ENCODE results near the gene IQGAP3.

The IQGAP3 gene

DNA sequence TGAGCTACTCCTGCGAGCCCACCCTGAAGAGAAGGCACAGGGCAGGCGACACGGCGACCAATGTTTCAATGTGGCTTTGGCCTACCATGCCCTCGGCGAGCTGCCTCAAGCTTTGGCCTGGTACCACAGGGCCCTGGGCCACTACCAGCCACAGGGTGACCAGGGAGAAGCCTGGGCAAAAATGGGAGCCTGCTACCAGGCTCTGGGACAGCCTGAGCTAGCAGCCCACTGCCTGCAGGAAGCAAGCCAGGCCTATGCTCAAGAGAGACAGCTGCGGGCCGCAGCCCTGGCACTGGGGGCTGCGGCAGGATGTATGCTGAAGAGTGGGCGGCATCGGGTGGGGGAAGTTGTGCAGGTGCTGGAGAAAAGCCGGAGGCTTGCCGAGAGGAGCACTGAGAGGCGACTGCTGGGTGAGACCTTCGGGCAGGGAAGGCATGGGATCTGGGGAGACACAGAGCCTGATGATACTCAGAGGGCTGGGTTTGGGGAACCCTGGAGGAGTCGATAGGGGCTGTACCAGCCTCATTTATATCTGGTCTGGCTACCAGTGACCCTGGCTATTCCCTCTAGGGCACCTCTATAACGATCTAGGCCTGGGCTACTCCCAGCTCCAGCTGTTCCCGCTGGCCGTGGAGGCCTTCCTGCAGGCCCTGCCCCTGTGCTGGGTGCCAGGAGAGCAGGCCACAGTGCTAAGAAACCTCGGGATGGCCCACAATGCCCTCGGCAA is 9.5 kb upstream of the IQGAP3 start:
- H3K4me1 Mint-ChIP-seq = peaks cover 9% of the 10 kb centered on the region
- peaks cover 9% of the 10 kb centered on the region for H3K27me3 Mint-ChIP-seq (ENCODE audit: low read depth)
- H3K36me3 Mint-ChIP-seq (ENCODE audit: low read depth) = no peaks in the 10 kb centered on the region
- no peak overlapping the region for H3K27ac Mint-ChIP-seq
- no peaks in the 10 kb centered on the region for H3K9me3 Mint-ChIP-seq
- TF ChIP-seq CTCF (IDR thresholded peaks at IDR 0.05; ENCODE audit: unreplicated experiment in 3 of 3) = no peak
- H3K4me3 Mint-ChIP-seq = no peak overlapping the region

DNA sequence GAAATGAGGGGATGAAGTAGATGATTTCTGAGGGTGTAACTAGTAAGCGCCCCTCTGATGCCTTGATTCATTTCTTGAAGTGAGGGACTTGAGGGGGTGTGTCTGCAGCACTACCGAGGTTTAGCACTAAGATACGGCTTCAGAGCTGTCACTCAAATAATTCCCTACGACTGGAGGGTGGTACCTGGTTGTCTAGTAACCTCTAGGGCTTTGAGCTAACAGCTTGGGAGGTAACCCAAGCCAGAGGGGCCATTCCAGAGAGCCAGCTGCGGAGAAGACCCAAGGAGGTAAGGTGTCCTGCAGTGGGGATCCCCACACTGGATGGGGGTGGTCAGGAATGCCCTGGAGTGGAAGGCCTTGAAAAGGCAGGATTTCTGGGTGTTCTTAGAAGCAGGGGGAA is 7.1 kb upstream of the IQGAP3 start, which contains the start of gene TTC24:
TSS of gene TTC24 (plus strand) at position 252 of the 400 bp plus-strand sequence. CDS start 1,642 bp downstream, outside the sequence.
- no peak within 1 kb of the TSS for H3K4me3 Mint-ChIP-seq
- peaks cover 9% of the 10 kb centered on the region for H3K4me1 Mint-ChIP-seq
- TF ChIP-seq CTCF (IDR thresholded peaks at IDR 0.05; ENCODE audit: unreplicated experiment in 3 of 3) = no peak
- H3K36me3 Mint-ChIP-seq (ENCODE audit: low read depth) = no peaks in the 10 kb centered on the region
- peaks cover 8% of the 10 kb centered on the region for H3K27me3 Mint-ChIP-seq (ENCODE audit: low read depth)
- H3K27ac Mint-ChIP-seq = no peak within 1 kb of the TSS
- H3K9me3 Mint-ChIP-seq = no peaks in the 10 kb centered on the region

DNA sequence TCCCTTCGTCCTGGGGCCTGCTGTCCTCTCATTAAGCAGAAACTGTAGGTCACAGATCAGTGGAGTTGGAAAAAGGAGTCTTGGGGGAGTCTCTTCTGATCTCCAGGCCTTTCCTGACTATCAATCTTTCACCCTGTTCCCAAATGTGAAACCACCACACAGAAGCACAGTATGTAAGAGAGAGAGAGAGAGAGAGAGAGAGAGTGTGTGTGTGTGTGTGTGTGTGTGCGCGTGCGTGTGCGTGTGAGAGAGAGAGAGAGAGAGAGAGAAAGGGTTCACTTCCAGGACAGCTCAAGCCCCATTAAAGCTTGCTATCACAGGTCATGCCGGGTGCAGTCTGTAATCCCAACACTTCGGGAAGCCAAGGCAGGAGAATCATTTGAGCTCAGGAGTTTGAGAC is 5.7 kb upstream of the IQGAP3 start:
- Mint-ChIP-seq H3K4me3 (peak overlapping the region in 1 of 3 experiments; percentile 4), H3K4me1 (peaks cover 9% of the 10 kb centered on the region), H3K9me3 (no peaks in the 10 kb centered on the region), H3K27ac (peak overlapping the region; percentile 26 to 87 (median 64)), H3K27me3 (ENCODE audit: low read depth) (peaks cover 12% of the 10 kb centered on the region), H3K36me3 (ENCODE audit: low read depth) (no peaks in the 10 kb centered on the region)
- no peak for TF ChIP-seq CTCF (IDR thresholded peaks at IDR 0.05; ENCODE audit: unreplicated experiment in 3 of 3)

DNA sequence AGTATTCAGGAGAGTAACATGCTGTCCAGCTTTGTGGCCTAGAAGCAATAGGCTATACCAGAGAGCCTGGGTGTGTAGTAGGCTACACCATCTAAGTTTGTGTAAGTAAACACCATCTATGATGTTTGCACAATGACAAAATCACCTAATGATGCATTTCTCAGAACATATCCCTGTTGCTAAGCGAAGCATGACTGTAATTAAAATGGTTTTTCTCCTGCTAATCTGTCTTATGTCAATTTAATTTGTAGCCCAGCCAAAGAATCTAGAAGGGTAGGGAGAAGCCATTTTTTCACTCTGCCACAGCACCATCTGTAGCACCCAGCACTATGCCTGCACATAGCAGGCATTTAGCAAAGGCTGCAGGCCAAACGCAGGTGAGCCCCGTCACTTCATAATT is 5.2 kb upstream of the IQGAP3 start:
- H3K27me3 Mint-ChIP-seq (ENCODE audit: low read depth) = peaks cover 12% of the 10 kb centered on the region
- no peak overlapping the region for H3K4me3 Mint-ChIP-seq

GRCh38 chr1:156574039-156574633 is 1.8 kb upstream of the IQGAP3 start:
- H3K4me1 Mint-ChIP-seq = peaks cover 32% of the 10 kb centered on the region
- H3K36me3 Mint-ChIP-seq (ENCODE audit: low read depth) = peaks cover 5% of the 10 kb centered on the region
- H3K27me3 Mint-ChIP-seq (ENCODE audit: low read depth) = peaks cover 16% of the 10 kb centered on the region
- no peak for TF ChIP-seq CTCF (IDR thresholded peaks at IDR 0.05; ENCODE audit: unreplicated experiment in 3 of 3)
- peak overlapping the region in 1 of 3 experiments; percentile 24 for H3K4me3 Mint-ChIP-seq
- no peak overlapping the region for H3K27ac Mint-ChIP-seq
- H3K9me3 Mint-ChIP-seq = no peaks in the 10 kb centered on the region

More for the DNA sequence above, 5.2 kb upstream of the IQGAP3 start:
- Mint-ChIP-seq H3K9me3 (no peaks in the 10 kb centered on the region), H3K27ac (peak overlapping the region; percentile 26 to 87 (median 64)), H3K4me1 (peaks cover 13% of the 10 kb centered on the region), H3K36me3 (ENCODE audit: low read depth) (no peaks in the 10 kb centered on the region)
- TF ChIP-seq CTCF (IDR thresholded peaks at IDR 0.05; ENCODE audit: unreplicated experiment in 3 of 3) = no peak

All from nephron (organoid).